IPS-15b (cell line): Measurements from ENCODE around the gene PLPPR4.
A peak's percentile ranks its signal among the peaks of the same experiment; 100 is the strongest.
"Not testable (repeated sequence)": the region's sequence is repeated elsewhere in the genome, so short reads cannot be mapped to it uniquely, and the experiment has no call there.

Source experiments
- H3K27me3 ChIP-seq: one replicate; pipeline ENCODE4 v1.6.1; 2013; ENCODE audit warnings: low read length; ENCODE audit not compliant: control insufficient read depth, insufficient read depth
- H3K36me3 ChIP-seq: one replicate; pipeline ENCODE4 v1.6.1; 2013; ENCODE audit warnings: low read length; ENCODE audit not compliant: control insufficient read depth, insufficient read depth
- H3K4me1 ChIP-seq: one replicate; pipeline ENCODE4 v1.6.1; 2013; ENCODE audit warnings: mild to moderate bottlenecking, low read length; ENCODE audit not compliant: control insufficient read depth, insufficient read depth
- H3K4me3 ChIP-seq: one replicate; pipeline ENCODE4 v1.5.1; 2013; ENCODE audit warnings: low read depth, low read length
- H3K9ac ChIP-seq: one replicate; pipeline ENCODE4 v1.6.1; 2013; ENCODE audit warnings: low read depth, mild to moderate bottlenecking, low read length
- H3K9me3 ChIP-seq: one replicate; pipeline ENCODE4 v1.6.1; 2013; ENCODE audit warnings: mild to moderate bottlenecking, low read length; ENCODE audit not compliant: control insufficient read depth, insufficient read depth

PLPPR4 gene

DNA sequence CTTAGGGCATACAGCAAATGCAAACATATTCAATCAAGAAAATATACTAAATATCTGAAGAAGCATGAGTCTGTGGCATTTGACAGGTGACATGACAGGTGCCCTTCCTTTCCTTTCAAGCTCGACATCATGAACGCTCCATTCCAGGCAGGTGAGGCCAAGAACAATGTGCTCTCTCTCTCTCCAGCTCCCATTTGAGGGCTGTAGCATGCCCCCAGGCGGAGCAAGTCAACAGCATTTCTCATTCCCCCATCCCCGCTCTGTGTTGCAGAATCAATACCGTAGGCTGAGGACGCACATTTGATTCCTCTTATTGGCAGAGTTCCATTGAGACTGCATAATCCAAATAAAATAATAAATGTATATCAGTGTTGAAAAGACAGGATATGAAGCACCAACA lies 24.6 kb upstream of the PLPPR4 start:
- Histone ChIP-seq H3K9me3 (no peaks in the 10 kb centered on the region), H3K27me3 (no peaks in the 10 kb centered on the region), H3K4me1 (no peaks in the 10 kb centered on the region)

DNA sequence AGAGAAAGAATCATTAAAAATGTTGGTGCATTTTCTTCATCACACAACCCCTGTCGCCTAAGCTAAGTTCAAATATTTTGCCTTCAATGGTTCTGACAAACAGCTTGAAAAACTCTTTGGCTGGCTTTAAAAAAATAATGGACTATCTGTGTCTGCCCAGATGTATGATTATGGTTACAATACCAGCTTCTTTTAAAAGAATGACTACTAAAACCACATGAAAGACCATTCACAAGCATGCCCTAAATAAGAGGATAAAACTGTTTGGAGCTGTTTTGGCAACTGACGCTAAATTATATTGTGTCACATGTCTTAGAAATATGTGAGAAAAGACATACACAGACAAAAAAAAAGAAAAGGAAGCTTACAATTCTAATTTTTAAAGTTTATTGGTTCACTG lies 23.7 kb upstream of the PLPPR4 start:
- Histone ChIP-seq H3K4me3 (no peak overlapping the region), H3K36me3 (no peaks in the 10 kb centered on the region), H3K9ac (no peak overlapping the region), H3K9me3 (no peaks in the 10 kb centered on the region), H3K4me1 (no peaks in the 10 kb centered on the region), H3K27me3 (no peaks in the 10 kb centered on the region)

More for the DNA sequence above, 24.6 kb upstream of the PLPPR4 start:
- Histone ChIP-seq H3K4me3 (no peak overlapping the region), H3K9ac (no peak overlapping the region), H3K36me3 (no peaks in the 10 kb centered on the region)

DNA sequence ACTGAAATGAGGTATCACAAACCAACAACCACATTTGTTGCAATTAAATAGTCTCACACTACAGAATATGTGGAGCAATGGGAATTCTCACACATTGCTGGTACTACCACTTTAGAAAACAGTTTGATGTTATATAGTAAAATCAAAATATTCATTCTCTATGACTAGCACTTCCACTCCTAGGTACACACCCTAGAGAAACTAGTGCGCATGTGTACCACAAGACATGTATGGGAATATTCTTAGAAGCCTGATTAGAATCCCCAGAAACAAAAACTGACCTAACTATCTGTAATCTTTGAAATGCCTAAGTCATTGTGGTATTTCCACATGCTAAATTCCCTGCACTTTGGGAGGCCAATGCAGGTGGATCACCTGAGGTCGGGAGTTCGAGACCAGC lies 18.1 kb upstream of the PLPPR4 start:
- H3K36me3 ChIP-seq, result no peaks in the 10 kb centered on the region
- H3K4me3 ChIP-seq, result no peak overlapping the region
- H3K9me3 ChIP-seq, result no peaks in the 10 kb centered on the region
- no peaks in the 10 kb centered on the region for H3K4me1 ChIP-seq
- no peaks in the 10 kb centered on the region for H3K27me3 ChIP-seq
- H3K9ac ChIP-seq, result no peak overlapping the region

DNA sequence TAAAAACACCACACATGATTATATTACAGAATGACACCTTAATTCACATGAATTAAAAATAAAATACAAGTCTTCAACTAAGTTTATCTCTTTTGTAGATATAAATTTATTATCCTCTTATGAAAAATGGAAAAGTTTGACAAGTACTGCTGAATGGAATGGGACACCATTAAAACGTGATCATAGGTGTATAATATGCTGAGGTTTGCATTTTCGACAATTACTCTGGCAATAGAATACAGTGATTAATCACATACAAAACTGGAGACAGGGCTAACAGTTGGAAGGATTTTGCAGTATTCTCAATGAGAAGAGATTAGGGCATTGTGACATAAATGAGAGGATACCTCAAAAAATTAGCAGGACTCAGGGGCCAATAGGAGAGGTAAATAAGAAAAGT lies 17.1 kb upstream of the PLPPR4 start:
- H3K4me1 ChIP-seq, result no peaks in the 10 kb centered on the region
- H3K27me3 ChIP-seq, result no peaks in the 10 kb centered on the region
- no peak overlapping the region for H3K4me3 ChIP-seq
- H3K9me3 ChIP-seq, result no peaks in the 10 kb centered on the region
- no peak overlapping the region for H3K9ac ChIP-seq
- no peaks in the 10 kb centered on the region for H3K36me3 ChIP-seq

DNA sequence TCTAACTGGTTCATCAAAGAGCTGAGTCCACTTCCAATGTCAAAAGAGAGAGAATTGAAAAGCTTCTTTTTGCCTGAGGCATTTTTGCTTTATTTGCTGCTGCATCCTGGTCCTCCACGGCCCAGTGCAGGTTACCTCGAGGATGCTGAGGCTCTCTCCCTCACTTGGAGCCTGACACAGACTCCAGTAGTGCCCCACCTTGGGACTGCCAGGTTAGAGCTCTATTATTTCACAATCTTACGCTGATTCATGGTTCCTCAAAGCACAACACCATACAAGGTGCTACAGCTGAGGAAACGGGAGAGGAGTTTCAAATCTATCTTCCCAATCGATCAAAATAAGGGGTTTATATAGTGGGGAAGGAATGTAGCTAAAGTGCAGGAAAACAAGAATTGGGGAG lies 13.6 kb upstream of the PLPPR4 start:
- H3K27me3 ChIP-seq, result no peaks in the 10 kb centered on the region
- no peaks in the 10 kb centered on the region for H3K9me3 ChIP-seq
- H3K4me1 ChIP-seq, result peaks cover 5% of the 10 kb centered on the region
- H3K36me3 ChIP-seq, result no peaks in the 10 kb centered on the region
- no peak overlapping the region for H3K4me3 ChIP-seq
- H3K9ac ChIP-seq, result no peak overlapping the region

DNA sequence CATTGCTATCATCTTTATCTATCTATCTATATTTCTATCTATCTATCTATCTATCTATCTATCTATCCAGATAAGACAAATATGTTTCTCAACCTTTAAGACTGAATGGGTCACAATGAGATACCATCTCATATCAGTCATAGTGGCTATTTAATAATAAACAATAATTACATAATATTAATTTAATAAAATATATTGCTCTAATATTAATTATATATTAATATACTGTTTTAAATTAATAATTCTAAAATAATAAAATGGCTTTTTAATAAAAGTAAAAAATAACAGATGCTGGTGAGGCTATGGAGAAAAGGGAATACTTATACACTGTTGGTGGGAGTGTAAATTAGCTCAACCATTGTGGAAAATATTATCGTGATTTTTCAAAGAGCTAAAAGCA lies 13.0 kb upstream of the PLPPR4 start:
- no peaks in the 10 kb centered on the region for H3K27me3 ChIP-seq
- no peak overlapping the region for H3K9ac ChIP-seq
- H3K4me3 ChIP-seq, result no peak overlapping the region
- peaks cover 5% of the 10 kb centered on the region for H3K4me1 ChIP-seq
- no peaks in the 10 kb centered on the region for H3K36me3 ChIP-seq
- no peaks in the 10 kb centered on the region for H3K9me3 ChIP-seq

DNA sequence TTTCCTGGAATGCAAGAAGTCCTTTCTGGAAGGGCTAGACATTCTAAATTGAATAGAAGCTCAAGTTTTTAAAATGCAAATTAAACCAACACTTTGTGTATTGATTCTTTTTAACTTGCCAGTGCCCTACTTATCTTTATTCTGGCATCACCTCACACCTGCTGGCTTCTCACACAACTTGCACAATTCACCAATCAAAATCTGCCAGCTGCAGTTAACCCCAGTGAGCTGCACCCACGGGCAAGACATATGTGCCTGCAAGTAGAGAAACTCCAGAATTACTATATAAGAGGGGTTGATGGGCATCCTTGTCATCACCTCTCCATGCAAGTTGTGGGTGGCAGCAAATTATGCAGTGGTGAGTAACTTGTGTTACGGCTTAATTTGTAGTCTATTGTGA lies 11.7 kb upstream of the PLPPR4 start:
- Histone ChIP-seq H3K4me1 (peaks cover 5% of the 10 kb centered on the region), H3K36me3 (no peaks in the 10 kb centered on the region), H3K27me3 (no peaks in the 10 kb centered on the region), H3K9ac (no peak overlapping the region), H3K4me3 (no peak overlapping the region), H3K9me3 (no peaks in the 10 kb centered on the region)

DNA sequence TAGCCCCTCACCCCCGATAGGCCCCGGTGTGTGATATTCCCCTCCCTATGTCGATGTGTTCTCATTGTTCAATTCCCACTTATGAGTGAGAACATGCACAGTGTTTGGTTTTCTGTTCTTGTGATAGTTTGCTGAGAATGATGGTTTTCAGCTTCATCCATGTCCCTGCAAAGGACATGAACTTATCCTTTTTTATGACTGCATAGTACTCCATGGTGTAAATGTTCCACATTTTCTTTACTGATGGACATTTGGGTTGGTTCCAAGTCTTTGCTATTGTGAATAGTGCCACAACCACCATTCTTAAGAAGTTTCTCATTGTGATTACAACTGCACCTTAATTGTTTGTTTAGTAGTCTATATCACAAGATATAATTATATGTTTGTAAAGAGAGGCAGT lies 3.9 kb upstream of the PLPPR4 start:
- H3K9me3 ChIP-seq, H3K36me3 ChIP-seq, H3K9ac ChIP-seq, H3K4me3 ChIP-seq, H3K4me1 ChIP-seq: not testable (repeated sequence)
- H3K27me3 ChIP-seq, result peaks cover 26% of the 10 kb centered on the region

DNA sequence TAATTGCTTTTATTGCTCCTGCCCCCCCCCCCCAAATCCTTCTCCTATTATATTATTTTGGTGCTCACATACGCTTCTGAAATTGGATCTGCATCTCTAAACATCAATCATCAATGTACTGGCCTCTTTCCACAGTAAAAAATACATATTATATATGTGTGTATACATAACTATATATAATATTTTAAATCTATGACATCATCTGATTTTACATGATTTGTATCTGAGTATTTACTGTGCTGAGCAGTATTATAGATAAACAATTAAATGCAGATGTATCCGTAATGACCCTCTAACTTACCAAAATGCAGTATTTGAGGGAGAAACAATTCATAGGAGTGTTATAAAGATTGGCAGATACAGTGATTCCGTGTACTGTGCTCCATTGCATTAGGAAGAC lies 832 bp downstream of the PLPPR4 start:
- H3K36me3 ChIP-seq, result no peaks in the 10 kb centered on the region
- H3K9me3 ChIP-seq, result no peaks in the 10 kb centered on the region
- H3K4me1 ChIP-seq, result no peaks in the 10 kb centered on the region
- no peak overlapping the region for H3K9ac ChIP-seq
- H3K4me3 ChIP-seq, result peak overlapping the region; percentile 84
- H3K27me3 ChIP-seq, result peaks cover 35% of the 10 kb centered on the region

DNA sequence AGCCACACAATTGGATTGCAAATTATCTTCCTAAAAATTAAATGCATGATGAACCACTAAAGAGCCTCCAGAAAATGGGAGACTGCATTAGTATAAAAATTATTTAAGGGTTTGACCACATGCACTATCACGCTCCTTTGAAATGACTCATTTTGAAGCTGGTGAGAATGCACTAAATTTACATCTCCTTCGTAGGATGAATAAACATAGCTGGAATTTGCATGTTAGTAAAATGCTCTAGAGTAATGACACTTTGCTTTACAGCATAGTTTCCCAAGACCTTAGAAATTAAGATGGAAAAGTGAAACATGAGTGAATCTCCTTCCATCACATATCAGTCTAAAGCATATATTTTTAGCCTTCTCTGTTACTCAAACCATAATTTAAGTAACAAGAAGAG lies 2.4 kb downstream of the PLPPR4 start:
- Histone ChIP-seq H3K9ac (no peak overlapping the region), H3K9me3 (no peaks in the 10 kb centered on the region), H3K4me3 (no peak overlapping the region), H3K27me3 (peaks cover 35% of the 10 kb centered on the region), H3K36me3 (no peaks in the 10 kb centered on the region), H3K4me1 (no peaks in the 10 kb centered on the region)

DNA sequence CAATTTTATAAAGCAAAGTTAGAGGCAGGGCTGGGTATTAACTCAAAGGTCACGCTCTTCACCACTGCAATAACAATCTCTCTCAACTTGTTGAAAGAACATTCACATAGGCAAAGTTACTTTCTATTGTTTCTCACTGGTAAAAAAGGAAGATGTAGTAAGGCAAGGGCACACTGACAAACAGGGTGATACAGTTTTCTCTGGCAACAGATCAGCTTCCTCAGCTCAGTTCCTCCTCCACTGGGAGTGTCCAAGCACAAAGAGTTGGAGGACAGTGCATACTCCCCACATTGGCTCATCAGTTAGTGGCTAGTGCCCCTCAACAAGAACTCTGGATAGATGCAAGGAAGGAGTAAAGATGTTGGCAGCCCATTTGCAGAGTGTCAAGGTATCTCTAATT lies 3.7 kb downstream of the PLPPR4 start:
- H3K27me3 ChIP-seq, result peaks cover 32% of the 10 kb centered on the region
- no peak overlapping the region for H3K9ac ChIP-seq
- no peaks in the 10 kb centered on the region for H3K9me3 ChIP-seq
- H3K4me3 ChIP-seq, result no peak overlapping the region
- H3K36me3 ChIP-seq, result no peaks in the 10 kb centered on the region
- no peaks in the 10 kb centered on the region for H3K4me1 ChIP-seq

DNA sequence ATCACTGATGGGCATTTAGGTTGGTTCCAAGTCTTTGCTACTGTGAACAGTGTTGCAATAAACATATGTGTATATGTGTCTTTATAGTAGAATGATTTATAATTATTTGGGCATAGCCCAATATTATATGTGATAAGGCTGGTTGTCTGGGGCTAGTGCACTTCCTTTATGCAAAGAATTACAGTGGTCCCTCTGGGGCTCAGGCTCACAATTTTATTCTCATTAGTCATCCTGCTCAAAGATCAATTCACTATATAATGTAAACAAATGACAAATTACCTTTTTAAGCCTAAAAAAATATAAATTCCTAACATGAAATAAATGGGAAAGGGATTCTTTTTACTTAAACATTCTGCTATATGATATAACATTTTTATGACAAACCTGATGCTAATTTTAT lies 5.0 kb downstream of the PLPPR4 start:
- Histone ChIP-seq H3K36me3 (no peaks in the 10 kb centered on the region), H3K4me1 (no peaks in the 10 kb centered on the region), H3K4me3 (no peak overlapping the region), H3K9me3 (no peaks in the 10 kb centered on the region), H3K27me3 (peaks cover 19% of the 10 kb centered on the region), H3K9ac (no peak overlapping the region)

DNA sequence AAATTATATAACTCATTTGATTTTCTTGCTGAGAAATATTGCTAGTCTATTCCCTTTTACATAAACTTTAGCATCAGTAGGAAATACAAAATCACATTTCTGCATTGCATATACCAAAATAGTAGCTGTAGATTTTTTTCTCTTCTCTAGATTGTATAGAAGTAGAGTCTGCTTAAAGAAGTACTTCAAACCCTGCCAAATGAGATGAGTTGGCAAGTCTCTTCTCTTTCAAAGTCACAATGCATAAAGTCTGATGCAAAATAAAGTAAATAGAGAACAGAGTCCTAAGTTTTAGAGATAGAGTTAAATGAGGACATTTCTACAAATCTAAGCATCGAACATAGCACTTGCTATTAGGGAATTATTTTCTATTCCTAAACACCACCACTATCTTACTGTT lies 6.4 kb downstream of the PLPPR4 start:
- Histone ChIP-seq H3K36me3 (no peaks in the 10 kb centered on the region), H3K9ac (no peak overlapping the region), H3K9me3 (no peaks in the 10 kb centered on the region), H3K4me3 (no peak overlapping the region), H3K27me3 (peaks cover 6% of the 10 kb centered on the region), H3K4me1 (no peaks in the 10 kb centered on the region)
